Chondrocyte (in vitro differentiated cells): Measurements from ENCODE around the gene CNOT10. TPM values are rescaled to one million over a fixed set of nuclear protein-coding genes. Genes with fewer than 3 reads are reported as not detected.

Experiments used
- DNase-seq: peaks from one replicate; pipeline ENCODE4 v3.0.0; 2021; ENCODE audit warnings: mixed read lengths, low spot score
- H3K27ac Mint-ChIP-seq: one replicate; pipeline ENCODE4 v1.8.0; 2021; ENCODE audit warnings: mild to moderate bottlenecking, moderate library complexity, mixed read lengths; ENCODE audit not compliant: unreplicated experiment
- H3K27me3 Mint-ChIP-seq: 2 replicates; pipeline ENCODE4 v1.8.0; 2021; ENCODE audit warnings: low read depth, mixed read lengths
- H3K36me3 Mint-ChIP-seq: 2 replicates; pipeline ENCODE4 v1.8.0; 2021; ENCODE audit warnings: low read depth, mixed read lengths
- H3K4me1 Mint-ChIP-seq: 2 replicates; pipeline ENCODE4 v1.8.0; 2021; ENCODE audit warnings: low read depth, mild to moderate bottlenecking, mixed read lengths
- H3K4me3 Mint-ChIP-seq: one replicate; pipeline ENCODE4 v1.8.0; 2021; ENCODE audit warnings: mild to moderate bottlenecking, moderate library complexity, mixed read lengths; ENCODE audit not compliant: unreplicated experiment
- H3K9me3 Mint-ChIP-seq: 2 replicates; pipeline ENCODE4 v1.8.0; 2021; ENCODE audit warnings: low read depth, mixed read lengths
- total RNA-seq: library from RNA; stranded (reverse); gene quantifications from 3 replicates; pipeline ENCODE4 v1.2.1, GENCODE V29; 2021
- TF ChIP-seq, protein P1 (sequence below): fragments of 200-600 bp; sonication (generic); IDR thresholded peaks from 2 replicates; pipeline ENCODE4 v1.5.0; 2021; ENCODE audit warnings: antibody characterized with exemption, mild to moderate bottlenecking, moderate library complexity

Gene CNOT10
- total RNA-seq, 1 donor from 2014 or later, result 49.1 TPM

DNA sequence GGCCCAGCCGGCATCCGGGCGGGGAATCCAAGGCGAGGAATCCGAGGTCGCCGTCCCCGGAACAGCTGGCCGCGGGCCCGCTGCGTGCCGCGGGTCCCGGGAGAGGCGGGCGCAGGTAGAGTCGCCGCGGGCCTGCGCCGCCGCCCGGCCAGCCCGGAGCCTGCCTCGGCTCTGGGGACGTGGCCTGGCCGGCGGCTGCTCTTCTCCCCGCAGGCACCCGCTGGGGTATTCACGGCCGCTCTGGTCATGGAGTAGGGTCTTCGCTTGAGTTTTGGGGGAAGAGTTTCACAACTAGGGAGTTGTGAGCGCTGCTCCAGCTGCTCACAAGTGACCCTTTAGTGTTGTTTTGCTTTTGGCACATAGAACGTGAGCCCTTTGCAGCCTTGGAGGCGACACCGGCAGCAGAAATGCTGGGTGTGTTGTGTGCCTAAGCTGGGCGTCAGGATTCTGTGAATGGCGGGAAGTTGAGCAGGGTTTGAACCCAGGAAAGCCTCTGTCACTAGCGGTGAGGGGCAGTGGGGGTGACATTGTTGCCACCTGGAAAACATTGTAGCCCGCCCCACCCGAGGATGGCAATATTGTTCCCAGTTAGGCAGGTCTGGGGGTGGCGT, 136.8 kb downstream of the CNOT10 start:
- Mint-ChIP-seq H3K27me3 (peaks cover 47% of the 10 kb centered on the region), H3K36me3 (peaks cover 5% of the 10 kb centered on the region), H3K4me1 (peaks cover 17% of the 10 kb centered on the region), H3K27ac (no peak overlapping the region), H3K9me3 (peaks cover 6% of the 10 kb centered on the region), H3K4me3 (peak overlapping the region; percentile 44)
- no peak for DNase-seq
- TF ChIP-seq, protein P1, sequence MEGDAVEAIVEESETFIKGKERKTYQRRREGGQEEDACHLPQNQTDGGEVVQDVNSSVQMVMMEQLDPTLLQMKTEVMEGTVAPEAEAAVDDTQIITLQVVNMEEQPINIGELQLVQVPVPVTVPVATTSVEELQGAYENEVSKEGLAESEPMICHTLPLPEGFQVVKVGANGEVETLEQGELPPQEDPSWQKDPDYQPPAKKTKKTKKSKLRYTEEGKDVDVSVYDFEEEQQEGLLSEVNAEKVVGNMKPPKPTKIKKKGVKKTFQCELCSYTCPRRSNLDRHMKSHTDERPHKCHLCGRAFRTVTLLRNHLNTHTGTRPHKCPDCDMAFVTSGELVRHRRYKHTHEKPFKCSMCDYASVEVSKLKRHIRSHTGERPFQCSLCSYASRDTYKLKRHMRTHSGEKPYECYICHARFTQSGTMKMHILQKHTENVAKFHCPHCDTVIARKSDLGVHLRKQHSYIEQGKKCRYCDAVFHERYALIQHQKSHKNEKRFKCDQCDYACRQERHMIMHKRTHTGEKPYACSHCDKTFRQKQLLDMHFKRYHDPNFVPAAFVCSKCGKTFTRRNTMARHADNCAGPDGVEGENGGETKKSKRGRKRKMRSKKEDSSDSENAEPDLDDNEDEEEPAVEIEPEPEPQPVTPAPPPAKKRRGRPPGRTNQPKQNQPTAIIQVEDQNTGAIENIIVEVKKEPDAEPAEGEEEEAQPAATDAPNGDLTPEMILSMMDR, result peak; percentile 32

DNA sequence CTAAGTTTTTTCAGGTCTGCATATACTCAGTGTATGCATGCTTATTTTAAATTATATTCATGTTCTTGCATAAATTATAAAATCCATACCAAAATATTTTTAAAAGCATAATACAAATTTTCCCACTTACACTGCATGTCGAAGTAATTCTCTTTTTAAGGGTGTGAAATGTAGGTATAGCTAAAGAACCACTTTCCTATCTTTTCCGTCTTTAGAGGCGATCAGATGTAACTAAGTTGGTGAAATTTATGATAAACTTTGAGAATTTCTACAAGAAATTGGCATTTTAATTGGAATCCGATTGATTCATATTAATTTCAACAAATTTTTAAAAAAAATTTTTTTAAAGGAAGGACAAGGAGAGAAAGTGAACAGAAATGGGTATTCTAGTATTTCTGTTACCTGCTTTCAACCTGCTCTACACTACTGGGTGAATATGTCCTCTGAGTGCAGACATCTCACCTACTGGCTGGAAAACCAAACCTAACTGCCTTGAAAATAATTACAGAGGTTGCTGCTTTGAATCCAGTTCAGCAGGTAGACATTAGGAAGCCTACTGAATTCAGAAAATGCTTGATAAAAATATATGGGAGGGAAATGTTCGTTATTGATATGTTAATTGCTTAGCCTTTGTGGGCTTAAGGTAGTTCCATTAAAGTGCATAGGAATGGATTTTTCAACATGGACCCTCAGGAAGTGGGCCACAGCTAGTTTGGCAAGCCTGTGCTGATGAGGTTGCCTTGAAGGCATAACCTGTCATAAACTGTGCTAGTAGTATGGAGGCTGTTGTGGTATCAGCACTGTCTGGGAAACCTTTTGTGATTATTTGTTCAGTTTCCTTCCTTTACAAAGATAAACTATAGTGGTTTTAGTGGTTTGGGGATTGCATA, 137.9 kb downstream of the CNOT10 start:
- no peak for DNase-seq
- H3K27ac Mint-ChIP-seq, result no peak overlapping the region
- H3K4me3 Mint-ChIP-seq, result no peak overlapping the region
- H3K27me3 Mint-ChIP-seq, result peaks cover 42% of the 10 kb centered on the region
- peaks cover 9% of the 10 kb centered on the region for H3K4me1 Mint-ChIP-seq
- peaks cover 6% of the 10 kb centered on the region for H3K9me3 Mint-ChIP-seq
- TF ChIP-seq, protein P1, result no peak
- peaks cover 5% of the 10 kb centered on the region for H3K36me3 Mint-ChIP-seq

Other genes starting within 250 kb of the CNOT10 start
- 51.8 to 59.0 TPM (median 54.0 TPM) in 3 replicates for gene CMTM6, start 182.3 kb upstream of the CNOT10 start, total RNA-seq
- gene DYNC1LI1, start 114.3 kb upstream of the CNOT10 start, total RNA-seq, result 56.9 to 73.1 TPM (median 69.2 TPM) in 3 replicates
- gene TRIM71, start 132.8 kb downstream of the CNOT10 start, total RNA-seq, result 0.05 to 0.17 TPM (median 0.08 TPM) in 3 replicates